HEK293 (cell line): Measurements from ENCODE around the gene SH2D2A.

ENCODE experiments used
- GLI4 ChIP-seq: fragments of 450-650 bp; formaldehyde crosslinking; IDR thresholded peaks from 2 replicates; pipeline ENCODE4 v1.5.1; 2016; ENCODE audit warnings: missing biosample characterization, missing genetic modification characterization
- YY1 ChIP-seq: fragments of 450-650 bp; formaldehyde crosslinking; IDR thresholded peaks from 2 replicates; pipeline ENCODE4 v1.5.1; 2018; ENCODE audit warnings: missing biosample characterization, missing genetic modification characterization
- ZNF292 ChIP-seq: fragments of 450-650 bp; formaldehyde crosslinking; IDR thresholded peaks from 2 replicates; pipeline ENCODE4 v1.5.1; 2016; ENCODE audit warnings: low read depth, missing biosample characterization, missing genetic modification characterization, borderline replicate concordance
- ZNF555 ChIP-seq: fragments of 450-650 bp; formaldehyde crosslinking; conservative IDR thresholded peaks from 2 replicates; pipeline ENCODE4 v1.5.1; 2017; ENCODE audit warnings: missing biosample characterization, mild to moderate bottlenecking, missing genetic modification characterization, inconsistent platforms
- ZNF785 ChIP-seq: fragments of 450-650 bp; formaldehyde crosslinking; IDR thresholded peaks from 2 replicates; pipeline ENCODE4 v1.5.1; 2016; ENCODE audit warnings: missing biosample characterization, missing genetic modification characterization
- TF ChIP-seq, protein P1 (sequence below): fragments of 450-650 bp; formaldehyde crosslinking; IDR thresholded peaks from 2 replicates; pipeline ENCODE4 v1.5.1; 2016; ENCODE audit warnings: missing biosample characterization, missing genetic modification characterization
- TF ChIP-seq, protein P2 (sequence below): sonication (generic); formaldehyde crosslinking; IDR thresholded peaks from 2 replicates; pipeline ENCODE4 v1.8.1; 2022; ENCODE audit warnings: mild to moderate bottlenecking, moderate library complexity, missing genetic modification reagents

DNA sequence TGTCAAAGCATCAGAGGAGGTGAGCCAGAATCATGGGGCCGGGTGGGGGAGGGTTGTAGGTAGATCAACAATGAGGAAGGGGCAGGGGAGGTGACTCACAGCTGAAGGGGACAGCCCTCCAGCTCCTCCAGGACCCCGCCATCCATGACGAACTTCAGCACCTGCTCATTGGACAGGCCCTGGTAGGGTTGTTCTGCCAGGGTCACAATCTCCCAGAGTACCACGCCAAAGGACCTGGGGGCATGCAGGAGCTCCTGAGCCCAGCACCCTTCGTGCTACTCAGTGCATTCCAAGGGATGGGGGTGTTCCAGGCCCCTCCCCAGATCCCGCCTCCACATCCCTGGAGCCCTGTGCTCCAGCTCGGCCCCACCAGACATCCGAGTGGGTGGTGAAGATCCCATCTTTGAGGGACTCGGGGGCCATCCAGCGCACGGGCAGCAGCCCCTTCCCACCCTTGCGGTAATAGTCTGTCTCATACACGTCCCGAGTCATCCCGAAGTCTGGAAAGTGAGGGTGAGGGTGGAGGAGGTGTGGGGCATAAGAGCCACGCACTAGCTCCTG, 24.7 kb upstream of the SH2D2A start:
- TF ChIP-seq, protein P1, sequence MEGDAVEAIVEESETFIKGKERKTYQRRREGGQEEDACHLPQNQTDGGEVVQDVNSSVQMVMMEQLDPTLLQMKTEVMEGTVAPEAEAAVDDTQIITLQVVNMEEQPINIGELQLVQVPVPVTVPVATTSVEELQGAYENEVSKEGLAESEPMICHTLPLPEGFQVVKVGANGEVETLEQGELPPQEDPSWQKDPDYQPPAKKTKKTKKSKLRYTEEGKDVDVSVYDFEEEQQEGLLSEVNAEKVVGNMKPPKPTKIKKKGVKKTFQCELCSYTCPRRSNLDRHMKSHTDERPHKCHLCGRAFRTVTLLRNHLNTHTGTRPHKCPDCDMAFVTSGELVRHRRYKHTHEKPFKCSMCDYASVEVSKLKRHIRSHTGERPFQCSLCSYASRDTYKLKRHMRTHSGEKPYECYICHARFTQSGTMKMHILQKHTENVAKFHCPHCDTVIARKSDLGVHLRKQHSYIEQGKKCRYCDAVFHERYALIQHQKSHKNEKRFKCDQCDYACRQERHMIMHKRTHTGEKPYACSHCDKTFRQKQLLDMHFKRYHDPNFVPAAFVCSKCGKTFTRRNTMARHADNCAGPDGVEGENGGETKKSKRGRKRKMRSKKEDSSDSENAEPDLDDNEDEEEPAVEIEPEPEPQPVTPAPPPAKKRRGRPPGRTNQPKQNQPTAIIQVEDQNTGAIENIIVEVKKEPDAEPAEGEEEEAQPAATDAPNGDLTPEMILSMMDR (tag by site-specific recombination): no peak
- no peak for TF ChIP-seq ZNF555 (tag by site-specific recombination)
- no peak for TF ChIP-seq ZNF292 (tag by site-specific recombination)
- TF ChIP-seq, protein P2, sequence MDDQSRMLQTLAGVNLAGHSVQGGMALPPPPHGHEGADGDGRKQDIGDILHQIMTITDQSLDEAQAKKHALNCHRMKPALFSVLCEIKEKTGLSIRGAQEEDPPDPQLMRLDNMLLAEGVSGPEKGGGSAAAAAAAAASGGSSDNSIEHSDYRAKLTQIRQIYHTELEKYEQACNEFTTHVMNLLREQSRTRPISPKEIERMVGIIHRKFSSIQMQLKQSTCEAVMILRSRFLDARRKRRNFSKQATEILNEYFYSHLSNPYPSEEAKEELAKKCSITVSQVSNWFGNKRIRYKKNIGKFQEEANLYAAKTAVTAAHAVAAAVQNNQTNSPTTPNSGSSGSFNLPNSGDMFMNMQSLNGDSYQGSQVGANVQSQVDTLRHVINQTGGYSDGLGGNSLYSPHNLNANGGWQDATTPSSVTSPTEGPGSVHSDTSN (CRISPR knock-in tag): no peak
- no peak for TF ChIP-seq GLI4 (tag by site-specific recombination)
- TF ChIP-seq YY1 (tag by site-specific recombination): no peak
- TF ChIP-seq ZNF785 (tag by site-specific recombination): no peak
